Effector memory CD8-positive, alpha-beta T cell (primary cell): ENCODE data around the gene ATP5ME.
"Not testable (repeated sequence)": the region's sequence is repeated elsewhere in the genome, so short reads cannot be mapped to it uniquely, and the experiment has no call there.

Source experiments
- ATAC-seq: fragments of 150-1000 bp; cut with Tn5 transposase; replicated peaks from 2 replicates; pipeline ENCODE4 v1.10.0; 2021; ENCODE audit warnings: mild to moderate bottlenecking, moderate library complexity
- DNase-seq, 3 experiments: peaks; one replicate each; pipeline ENCODE4 v3.0.0; 2021
- H3K27ac Mint-ChIP-seq, 2 donors: one replicate each; pipeline ENCODE4 v1.8.0; 2022; ENCODE audit warnings: mild to moderate bottlenecking in 2 of 2, mixed read lengths in 2 of 2, moderate library complexity in 2 of 2
- H3K27me3 Mint-ChIP-seq, 2 donors: one replicate each; pipeline ENCODE4 v1.8.0; 2022; ENCODE audit warnings: mixed read lengths in 2 of 2
- H3K36me3 Mint-ChIP-seq: one replicate; pipeline ENCODE4 v1.8.0; 2022; ENCODE audit warnings: mild to moderate bottlenecking, moderate library complexity, mixed read lengths; ENCODE audit not compliant: insufficient read depth
- H3K4me1 Mint-ChIP-seq, 2 donors: one replicate each; pipeline ENCODE4 v1.8.0; 2022; ENCODE audit warnings: low read depth in 2 of 2, mixed read lengths in 2 of 2
- H3K4me3 Mint-ChIP-seq, 2 donors: one replicate each; pipeline ENCODE4 v1.8.0; 2022; ENCODE audit warnings: mild to moderate bottlenecking in 2 of 2, mixed read lengths in 2 of 2, moderate library complexity in 2 of 2
- H3K9me3 Mint-ChIP-seq, 2 donors: one replicate each; pipeline ENCODE4 v1.8.0; 2022; ENCODE audit warnings: mixed read lengths in 2 of 2

The ATP5ME gene

GRCh38 chr4:677431-678293, 3.6 kb upstream of the ATP5ME start:
- no peak for DNase-seq
- Mint-ChIP-seq H3K4me1 (peaks cover 19 to 21% of the 10 kb centered on the region in 2 donors), H3K9me3 (no peaks in the 10 kb centered on the region), H3K27ac (no peak overlapping the region), H3K36me3 (peaks cover 37% of the 10 kb centered on the region), H3K4me3 (peak overlapping the region in 1 of 2 donors; percentile 33), H3K27me3 (no peaks in the 10 kb centered on the region)
- no peak for ATAC-seq

- no peak for DNase-seq
- Mint-ChIP-seq H3K27ac (no peak overlapping the region), H3K36me3 (peaks cover 45% of the 10 kb centered on the region), H3K4me1 (peaks cover 19% of the 10 kb centered on the region in 2 donors), H3K27me3 (no peaks in the 10 kb centered on the region), H3K4me3 (peak overlapping the region in 1 of 2 donors; percentile 33), H3K9me3 (no peaks in the 10 kb centered on the region)
- ATAC-seq = no peak
Measured at GRCh38 chr4:676871-677235, 2.8 kb upstream of the ATP5ME start.

- Mint-ChIP-seq H3K4me3 (peak overlapping the region in 1 of 2 donors; percentile 33), H3K4me1 (peaks cover 19% of the 10 kb centered on the region in 2 donors)
- no peak for ATAC-seq
Measured at GRCh38 chr4:675980-676870, 2.1 kb upstream of the ATP5ME start.

GRCh38 chr4:675036-675882, 1.2 kb upstream of the ATP5ME start:
- no peaks in the 10 kb centered on the region for H3K27me3 Mint-ChIP-seq
- no peaks in the 10 kb centered on the region for H3K9me3 Mint-ChIP-seq
- peaks cover 12 to 13% of the 10 kb centered on the region in 2 donors for H3K4me1 Mint-ChIP-seq
- DNase-seq (no peak), ATAC-seq (no peak)
- H3K27ac Mint-ChIP-seq = peak overlapping the region; percentile 91
- peak overlapping the region; percentile 82 to 85 for H3K4me3 Mint-ChIP-seq
- H3K36me3 Mint-ChIP-seq = peaks cover 53% of the 10 kb centered on the region

More at GRCh38 chr4:675980-676870, 2.1 kb upstream of the ATP5ME start:
- Mint-ChIP-seq H3K27ac (peak overlapping the region in 1 of 2 donors; percentile 91), H3K9me3 (no peaks in the 10 kb centered on the region), H3K36me3 (peaks cover 51% of the 10 kb centered on the region), H3K27me3 (no peaks in the 10 kb centered on the region)
- DNase-seq = no peak

- Mint-ChIP-seq H3K27me3 (no peaks in the 10 kb centered on the region), H3K36me3 (peaks cover 53% of the 10 kb centered on the region), H3K9me3 (no peaks in the 10 kb centered on the region), H3K4me1 (peaks cover 10% of the 10 kb centered on the region in 2 donors), H3K27ac (peak overlapping the region; percentile 91), H3K4me3 (peak overlapping the region; percentile 82 to 85)
- DNase-seq (no peak), ATAC-seq (no peak)
Measured at GRCh38 chr4:673349-674091, 556 bp downstream of the ATP5ME start.

- DNase-seq = no peak
- ATAC-seq = no peak
- peaks cover 53% of the 10 kb centered on the region for H3K36me3 Mint-ChIP-seq
- no peaks in the 10 kb centered on the region for H3K27me3 Mint-ChIP-seq
- no peaks in the 10 kb centered on the region for H3K9me3 Mint-ChIP-seq
- no peak overlapping the region for H3K27ac Mint-ChIP-seq
- H3K4me3 Mint-ChIP-seq = peak overlapping the region in 1 of 2 donors; percentile 21
- H3K4me1 Mint-ChIP-seq = peaks cover 10% of the 10 kb centered on the region in 2 donors
Measured at GRCh38 chr4:671769-672168, 2.3 kb downstream of the ATP5ME start.

GRCh38 chr4:669806-670559, 4.1 kb downstream of the ATP5ME start:
- H3K4me1 Mint-ChIP-seq, H3K4me3 Mint-ChIP-seq, ATAC-seq, H3K27ac Mint-ChIP-seq, DNase-seq, H3K27me3 Mint-ChIP-seq, H3K9me3 Mint-ChIP-seq: not testable (repeated sequence)
- H3K36me3 Mint-ChIP-seq = peaks cover 44% of the 10 kb centered on the region

GRCh38 chr4:668219-668618, 5.9 kb downstream of the ATP5ME start:
- DNase-seq, H3K4me1 Mint-ChIP-seq: not testable (repeated sequence)
- H3K36me3 Mint-ChIP-seq = peaks cover 35% of the 10 kb centered on the region

GRCh38 chr4:667545-667925, 6.5 kb downstream of the ATP5ME start:
- H3K36me3 Mint-ChIP-seq = peaks cover 34% of the 10 kb centered on the region
- no peak overlapping the region for H3K4me3 Mint-ChIP-seq
- H3K27me3 Mint-ChIP-seq = no peaks in the 10 kb centered on the region
- H3K4me1 Mint-ChIP-seq = peaks cover 0 to 11% of the 10 kb centered on the region in 2 donors
- no peak for ATAC-seq
- no peak overlapping the region for H3K27ac Mint-ChIP-seq
- DNase-seq = no peak
- no peaks in the 10 kb centered on the region for H3K9me3 Mint-ChIP-seq

More at GRCh38 chr4:668219-668618, 5.9 kb downstream of the ATP5ME start:
- not testable (repeated sequence) for H3K4me3 Mint-ChIP-seq, H3K27me3 Mint-ChIP-seq, H3K27ac Mint-ChIP-seq, ATAC-seq, H3K9me3 Mint-ChIP-seq

- DNase-seq (no peak), ATAC-seq (no peak)
- Mint-ChIP-seq H3K27ac (no peak overlapping the region), H3K4me1 (peaks cover 0 to 11% of the 10 kb centered on the region in 2 donors), H3K9me3 (no peaks in the 10 kb centered on the region), H3K27me3 (no peaks in the 10 kb centered on the region), H3K36me3 (peaks cover 28% of the 10 kb centered on the region), H3K4me3 (no peak overlapping the region)
Measured at GRCh38 chr4:666822-667544, 7.1 kb downstream of the ATP5ME start.

GRCh38 chr4:666436-666810, 7.7 kb downstream of the ATP5ME start:
- peaks cover 23% of the 10 kb centered on the region for H3K36me3 Mint-ChIP-seq
- H3K9me3 Mint-ChIP-seq = no peaks in the 10 kb centered on the region
- DNase-seq = no peak
- H3K27ac Mint-ChIP-seq = no peak overlapping the region
- H3K27me3 Mint-ChIP-seq = no peaks in the 10 kb centered on the region
- H3K4me1 Mint-ChIP-seq = peaks cover 0 to 11% of the 10 kb centered on the region in 2 donors
- H3K4me3 Mint-ChIP-seq = no peak overlapping the region
- no peak for ATAC-seq
